ENCODE data around the gene CTRB1. TPM values are rescaled to one million over a fixed set of nuclear protein-coding genes. Genes with fewer than 3 reads are reported as not detected.
"Not testable (repeated sequence)": the region's sequence is repeated elsewhere in the genome, so short reads cannot be mapped to it uniquely, and the experiment has no call there.

Gene CTRB1
- total RNA-seq, 1 experiment from 2014 or later, result not detected

- peaks cover 29% of the 10 kb centered on the region for H3K4me1 ChIP-seq (replicated peaks; ENCODE audit: insufficient read depth)
- POLR2A ChIA-PET (ENCODE audit: unreplicated experiment), result interaction anchor here (0.5 kb wide), 1 partner anchor 17 kb away, joined by 4 read pairs; no protein-coding TSS in a partner anchor
Measured at GRCh38 chr16:75271441-75272096, 52.8 kb downstream of the CTRB1 start.

GRCh38 chr16:75272097-75272551, 53.3 kb downstream of the CTRB1 start:
- H4K20me1 ChIP-seq (ENCODE audit: insufficient read depth), result no peaks in the 10 kb centered on the region
- H3K79me2 ChIP-seq (ENCODE audit: low read depth), result no peaks in the 10 kb centered on the region
- H3K9me2 ChIP-seq (ENCODE audit: insufficient read depth), result no peaks in the 10 kb centered on the region
- no TSS peak for BruUV-seq (replicated peaks)
- peak in 1 of 2 experiments; percentile 12 for DNase-seq
- no peak overlapping the region for H2AFZ ChIP-seq
- no peak overlapping the region for H3K4me2 ChIP-seq
- H3K36me3 ChIP-seq (ENCODE audit: low read depth), result no peaks in the 10 kb centered on the region
- TF ChIP-seq EZH2 (IDR thresholded peaks at IDR 0.05; ENCODE audit: low read depth) (no peak), CTCF (conservative IDR thresholded peaks at IDR 0.05) (no peak)
- intact Hi-C loops (cut with micrococcal nuclease; ENCODE audit: unreplicated experiment), result no loop called here
- CTCF ChIA-PET, result interaction anchor here (0.7 kb wide), 1 partner anchor 522 kb away, joined by 4 read pairs; no protein-coding TSS in a partner anchor
- no peak overlapping the region for H3K27ac ChIP-seq
- no peaks in the 10 kb centered on the region for H3K27me3 ChIP-seq (ENCODE audit: insufficient read depth, low read depth)
- POLR2A ChIA-PET (ENCODE audit: unreplicated experiment), result no interaction called here
- H3K4me1 ChIP-seq (replicated peaks; ENCODE audit: insufficient read depth), result peaks cover 24% of the 10 kb centered on the region
- H3K4me3 ChIP-seq, result no peak overlapping the region
- no peaks in the 10 kb centered on the region for H3K9me3 ChIP-seq (ENCODE audit: insufficient read depth, low read depth)
- H3F3A ChIP-seq (ENCODE audit: insufficient read depth, low read depth), result peaks cover 11% of the 10 kb centered on the region; the same call in 1 of the 2 replicates

More at GRCh38 chr16:75271441-75272096, 52.8 kb downstream of the CTRB1 start:
- Histone ChIP-seq H3K27me3 (ENCODE audit: insufficient read depth, low read depth) (no peaks in the 10 kb centered on the region), H2AFZ (no peak overlapping the region), H4K20me1 (ENCODE audit: insufficient read depth) (no peaks in the 10 kb centered on the region), H3K9me3 (ENCODE audit: insufficient read depth, low read depth) (no peaks in the 10 kb centered on the region), H3K4me2 (no peak overlapping the region), H3K4me3 (no peak overlapping the region), H3K9me2 (ENCODE audit: insufficient read depth) (no peaks in the 10 kb centered on the region), H3K27ac (no peak overlapping the region), H3K36me3 (ENCODE audit: low read depth) (no peaks in the 10 kb centered on the region), H3K79me2 (ENCODE audit: low read depth) (no peaks in the 10 kb centered on the region), H3F3A (ENCODE audit: insufficient read depth, low read depth) (peaks cover 11% of the 10 kb centered on the region; the same call in 1 of the 2 replicates)
- CTCF ChIA-PET, result interaction anchor here (0.7 kb wide), 1 partner anchor 522 kb away, joined by 4 read pairs; no protein-coding TSS in a partner anchor
- peak in 1 of 2 experiments; percentile 15 for DNase-seq
- no TSS peak for BruUV-seq (replicated peaks)
- TF ChIP-seq CTCF (conservative IDR thresholded peaks at IDR 0.05) (no peak), EZH2 (IDR thresholded peaks at IDR 0.05; ENCODE audit: low read depth) (no peak)
- intact Hi-C loops (cut with micrococcal nuclease; ENCODE audit: unreplicated experiment), result no loop called here

DNA sequence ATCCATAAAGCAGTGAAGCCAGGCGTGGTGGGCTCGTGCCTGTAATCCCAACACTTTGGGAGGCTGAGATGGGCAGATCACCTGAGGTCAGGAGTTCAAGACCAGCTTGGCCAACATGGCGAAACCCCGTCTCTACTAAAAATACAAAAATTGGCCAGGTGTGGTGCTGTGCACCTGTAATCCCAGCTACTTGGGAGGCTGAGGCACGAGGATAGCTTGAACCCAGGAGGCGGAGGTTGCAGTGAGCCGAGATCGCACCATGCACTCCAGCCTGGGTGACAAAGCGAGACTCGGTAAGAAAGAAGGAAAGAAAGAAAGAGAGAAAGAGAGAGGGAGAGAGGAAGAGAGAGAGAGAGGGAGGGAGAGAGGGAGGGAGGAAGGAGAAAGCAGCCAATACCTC, 53.8 kb downstream of the CTRB1 start:
- H3K79me2 ChIP-seq (ENCODE audit: low read depth); H3K36me3 ChIP-seq (ENCODE audit: low read depth); H3K4me3 ChIP-seq; BruUV-seq (replicated peaks); CTCF ChIA-PET; intact Hi-C loops (cut with micrococcal nuclease; ENCODE audit: unreplicated experiment); POLR2A ChIA-PET (ENCODE audit: unreplicated experiment); H3K27me3 ChIP-seq (ENCODE audit: insufficient read depth, low read depth); H3K4me2 ChIP-seq; H4K20me1 ChIP-seq (ENCODE audit: insufficient read depth); H3K9me3 ChIP-seq (ENCODE audit: insufficient read depth, low read depth); H3K27ac ChIP-seq; DNase-seq; H2AFZ ChIP-seq; H3K9me2 ChIP-seq (ENCODE audit: insufficient read depth): not testable (repeated sequence)
- peaks cover 19% of the 10 kb centered on the region for H3K4me1 ChIP-seq (replicated peaks; ENCODE audit: insufficient read depth)
- H3F3A ChIP-seq (ENCODE audit: insufficient read depth, low read depth), result peaks cover 11% of the 10 kb centered on the region; the same call in 1 of the 2 replicates
